OCI-LY3 (cell line): ENCODE results near the gene FKRP.
"Not testable (repeated sequence)": the region's sequence is repeated elsewhere in the genome, so short reads cannot be mapped to it uniquely, and the experiment has no call there.

Experiments
- H2AFZ ChIP-seq: fragments of 200-600, 300-600 bp; shearing (Covaris generic); 2 replicates; pipeline ENCODE4 v1.6.0; 2014; ENCODE audit warnings: antibody characterized with exemption, low read depth, low read length
- H3K27ac ChIP-seq: fragments of 200-600, 300-600 bp; sonication (generic); 2 replicates; pipeline ENCODE4 v1.5.1; 2014; ENCODE audit warnings: mild to moderate bottlenecking, low read length, moderate library complexity, mixed read lengths
- H3K27me3 ChIP-seq: fragments of 200-600, 300-600 bp; sonication (generic); 2 replicates; pipeline ENCODE4 v1.6.1; 2014; ENCODE audit warnings: low read depth, low read length, mixed read lengths
- H3K36me3 ChIP-seq: fragments of 200-600, 300-600 bp; sonication (generic); replicated peaks from 2 replicates; pipeline ENCODE3; 2014; ENCODE audit warnings: low read depth, low read length, mixed read lengths
- H3K4me1 ChIP-seq: fragments of 300-600, 200-600 bp; sonication (generic); 2 replicates; pipeline ENCODE4 v1.6.1; 2014; ENCODE audit warnings: low read length, mixed read lengths
- H3K4me2 ChIP-seq: fragments of 200-600, 300-600 bp; sonication (generic); 2 replicates; pipeline ENCODE4 v1.6.1; 2014; ENCODE audit warnings: low read length, mixed read lengths
- H3K4me3 ChIP-seq: fragments of 300-600, 200-600 bp; sonication (generic); 2 replicates; pipeline ENCODE4 v1.5.1; 2014; ENCODE audit warnings: antibody characterized with exemption, mild to moderate bottlenecking, low read length, moderate library complexity
- H3K79me2 ChIP-seq: fragments of 300-600, 200-600 bp; shearing (Covaris generic); 2 replicates; pipeline ENCODE4 v1.6.1; 2014; ENCODE audit warnings: mild to moderate bottlenecking, low read length, mixed read lengths
- H3K9ac ChIP-seq: fragments of 300-600, 200-600 bp; shearing (Covaris generic); 2 replicates; pipeline ENCODE4 v1.6.0; 2014; ENCODE audit warnings: mild to moderate bottlenecking, low read length, moderate library complexity
- H3K9me3 ChIP-seq: fragments of 200-600, 300-600 bp; shearing (Covaris generic); 2 replicates; pipeline ENCODE4 v1.6.1; 2014; ENCODE audit warnings: low read length, mixed read lengths; ENCODE audit not compliant: insufficient read depth
- H4K20me1 ChIP-seq: fragments of 200-600, 300-600 bp; sonication (generic); 2 replicates; pipeline ENCODE4 v1.6.1; 2016; ENCODE audit warnings: low read length, mixed read lengths; ENCODE audit not compliant: insufficient read depth
- EZH2phosphoT487 ChIP-seq: fragments of 200-600 bp; shearing (Covaris generic); IDR thresholded peaks from 2 replicates; pipeline ENCODE4 v1.6.1; 2018; ENCODE audit warnings: antibody characterized with exemption, mixed run types, low read depth
- TF ChIP-seq, protein P1 (sequence below): fragments of 200-600, 300-600 bp; sonication (generic); IDR thresholded peaks from 2 replicates; pipeline ENCODE4 v1.5.1; 2014; ENCODE audit warnings: antibody characterized with exemption, low read length, low read depth

The FKRP gene

GRCh38 chr19:46698395-46699321, 47.2 kb upstream of the FKRP start:
- no peaks in the 10 kb centered on the region for H3K27me3 ChIP-seq
- H3K4me2 ChIP-seq, result no peak overlapping the region
- no peak overlapping the region for H2AFZ ChIP-seq
- no peaks in the 10 kb centered on the region for H3K9me3 ChIP-seq
- no peaks in the 10 kb centered on the region for H3K4me1 ChIP-seq
- H3K36me3 ChIP-seq, result peaks cover 45% of the 10 kb centered on the region
- H3K79me2 ChIP-seq, result no peaks in the 10 kb centered on the region
- H3K27ac ChIP-seq, result no peak overlapping the region
- no peak overlapping the region for H3K9ac ChIP-seq
- H3K4me3 ChIP-seq, result no peak overlapping the region
- 0 out of 2 replicates have a peak, but pooled peaks cover 4% of the 10 kb centered on the region for H4K20me1 ChIP-seq
- TF ChIP-seq, protein P1, sequence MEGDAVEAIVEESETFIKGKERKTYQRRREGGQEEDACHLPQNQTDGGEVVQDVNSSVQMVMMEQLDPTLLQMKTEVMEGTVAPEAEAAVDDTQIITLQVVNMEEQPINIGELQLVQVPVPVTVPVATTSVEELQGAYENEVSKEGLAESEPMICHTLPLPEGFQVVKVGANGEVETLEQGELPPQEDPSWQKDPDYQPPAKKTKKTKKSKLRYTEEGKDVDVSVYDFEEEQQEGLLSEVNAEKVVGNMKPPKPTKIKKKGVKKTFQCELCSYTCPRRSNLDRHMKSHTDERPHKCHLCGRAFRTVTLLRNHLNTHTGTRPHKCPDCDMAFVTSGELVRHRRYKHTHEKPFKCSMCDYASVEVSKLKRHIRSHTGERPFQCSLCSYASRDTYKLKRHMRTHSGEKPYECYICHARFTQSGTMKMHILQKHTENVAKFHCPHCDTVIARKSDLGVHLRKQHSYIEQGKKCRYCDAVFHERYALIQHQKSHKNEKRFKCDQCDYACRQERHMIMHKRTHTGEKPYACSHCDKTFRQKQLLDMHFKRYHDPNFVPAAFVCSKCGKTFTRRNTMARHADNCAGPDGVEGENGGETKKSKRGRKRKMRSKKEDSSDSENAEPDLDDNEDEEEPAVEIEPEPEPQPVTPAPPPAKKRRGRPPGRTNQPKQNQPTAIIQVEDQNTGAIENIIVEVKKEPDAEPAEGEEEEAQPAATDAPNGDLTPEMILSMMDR, result no peak
- TF ChIP-seq EZH2phosphoT487, result no peak

DNA sequence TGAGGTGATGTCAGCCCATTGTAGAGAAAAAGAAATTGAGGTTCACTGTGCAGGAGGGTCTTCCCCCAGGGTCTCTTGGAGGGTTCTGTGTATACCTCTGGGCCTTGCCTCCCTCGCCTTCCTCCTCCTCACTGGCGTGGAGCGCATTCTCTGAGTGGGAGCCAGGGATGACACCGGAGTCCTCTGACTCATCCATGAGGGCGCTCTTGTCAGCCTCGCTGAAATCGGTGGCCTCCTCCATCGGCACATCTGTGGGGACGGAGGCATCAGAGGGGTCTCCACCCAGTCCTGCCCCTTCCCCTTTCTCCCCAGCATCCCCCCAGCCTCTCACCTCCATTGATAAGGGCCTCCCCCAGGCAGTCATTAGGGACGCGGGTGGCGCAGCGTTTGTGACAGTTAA, 45.2 kb upstream of the FKRP start:
- TF ChIP-seq, protein P1, result no peak
- no peak for TF ChIP-seq EZH2phosphoT487
- H3K27ac ChIP-seq, result no peak overlapping the region
- no peak overlapping the region for H3K9ac ChIP-seq
- H4K20me1 ChIP-seq, result peaks cover 9% of the 10 kb centered on the region; the same call in 1 of the 2 replicates
- H3K79me2 ChIP-seq, result no peaks in the 10 kb centered on the region
- H2AFZ ChIP-seq, result no peak overlapping the region
- no peaks in the 10 kb centered on the region for H3K9me3 ChIP-seq
- no peak overlapping the region for H3K4me2 ChIP-seq
- H3K4me1 ChIP-seq, result no peaks in the 10 kb centered on the region
- H3K36me3 ChIP-seq, result peaks cover 48% of the 10 kb centered on the region
- no peak overlapping the region for H3K4me3 ChIP-seq
- H3K27me3 ChIP-seq, result no peaks in the 10 kb centered on the region

- H3K27me3 ChIP-seq, result no peaks in the 10 kb centered on the region
- H3K9me3 ChIP-seq, result no peaks in the 10 kb centered on the region
- H4K20me1 ChIP-seq, result peaks cover 10% of the 10 kb centered on the region; the same call in 1 of the 2 replicates
- no peak overlapping the region for H2AFZ ChIP-seq
- no peaks in the 10 kb centered on the region for H3K79me2 ChIP-seq
- H3K27ac ChIP-seq, result no peak overlapping the region
- H3K36me3 ChIP-seq, result peaks cover 36% of the 10 kb centered on the region
- no peak overlapping the region for H3K4me2 ChIP-seq
- H3K9ac ChIP-seq, result no peak overlapping the region
- no peaks in the 10 kb centered on the region for H3K4me1 ChIP-seq
- TF ChIP-seq, protein P1, result peak; percentile 97
- TF ChIP-seq EZH2phosphoT487, result no peak
- no peak overlapping the region for H3K4me3 ChIP-seq
Observed at GRCh38 chr19:46704379-46705076, 41.3 kb upstream of the FKRP start.

GRCh38 chr19:46710687-46711086, 35.2 kb upstream of the FKRP start:
- Histone ChIP-seq H3K27ac (no peak overlapping the region), H3K9ac (no peak overlapping the region), H3K36me3 (peaks cover 29% of the 10 kb centered on the region), H3K27me3 (no peaks in the 10 kb centered on the region), H3K9me3 (no peaks in the 10 kb centered on the region), H3K4me2 (no peak overlapping the region), H4K20me1 (0 out of 2 replicates have a peak, but pooled peaks cover 5% of the 10 kb centered on the region), H3K79me2 (peaks cover 13% of the 10 kb centered on the region), H2AFZ (no peak overlapping the region), H3K4me1 (peaks cover 11% of the 10 kb centered on the region), H3K4me3 (no peak overlapping the region)
- TF ChIP-seq, protein P1, result no peak
- TF ChIP-seq EZH2phosphoT487, result no peak

DNA sequence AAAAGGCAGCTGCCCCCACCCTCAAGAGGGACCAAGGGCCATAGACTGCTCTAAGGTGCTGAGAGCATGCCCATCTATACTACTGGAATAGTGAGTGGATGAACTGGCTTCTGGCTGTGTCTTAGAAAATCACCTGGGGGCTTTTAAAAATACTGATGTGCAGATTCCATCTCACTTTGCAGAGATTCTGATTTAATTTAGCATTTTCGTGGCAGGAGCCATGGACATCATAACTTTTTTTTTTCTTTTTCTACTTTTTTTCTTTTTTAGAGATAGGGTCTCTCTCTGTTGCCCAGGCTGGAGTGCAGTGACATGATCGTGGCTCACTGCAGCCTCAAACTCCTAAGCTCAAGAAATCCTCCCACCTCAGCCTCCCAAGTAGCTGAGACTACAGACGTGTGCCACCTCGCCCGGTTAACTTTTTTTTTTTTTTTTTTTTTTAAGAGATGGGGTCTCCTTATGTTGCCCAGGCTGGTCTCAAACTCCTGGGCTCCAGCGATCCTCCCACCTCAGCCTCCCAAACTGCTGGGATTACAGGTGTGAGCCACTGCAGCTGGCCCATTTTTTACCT, 33.0 kb upstream of the FKRP start:
- peaks cover 19% of the 10 kb centered on the region for H3K36me3 ChIP-seq
- not testable (repeated sequence) for H2AFZ ChIP-seq, H3K27ac ChIP-seq, H4K20me1 ChIP-seq, H3K4me2 ChIP-seq, H3K27me3 ChIP-seq, H3K9me3 ChIP-seq, H3K4me3 ChIP-seq, H3K9ac ChIP-seq
- peaks cover 24% of the 10 kb centered on the region for H3K79me2 ChIP-seq
- peaks cover 15% of the 10 kb centered on the region for H3K4me1 ChIP-seq
